ENCODE results near the gene INCENP.

The INCENP gene

GRCh38 chr11:62120001-62120400, 3.8 kb upstream of the INCENP start:
- CTCF ChIA-PET, result interaction anchor here (1.1 to 4.7 kb wide), 2 partner anchors 12 to 172 kb away, joined by 4 to 27 read pairs; no protein-coding TSS in a partner anchor
- TF ChIP-seq ZNF37A (tag by site-specific recombination; IDR thresholded peaks at IDR 0.05) (no peak), ZNF530 (tag by site-specific recombination; IDR thresholded peaks at IDR 0.05; ENCODE audit: low read depth) (no peak), PRDM4 (tag by site-specific recombination; IDR thresholded peaks at IDR 0.05) (no peak), ZNF335 (tag by site-specific recombination; conservative IDR thresholded peaks at IDR 0.05) (no peak)
- POLR2A ChIA-PET, result no interaction called here

GRCh38 chr11:62120431-62120830, 3.4 kb upstream of the INCENP start:
- ChIA-PET POLR2A (no interaction called here), CTCF (interaction anchor here (0.7 to 4.7 kb wide), 4 partner anchors 11 to 173 kb away, joined by 3 to 27 read pairs (median 4); no protein-coding TSS in a partner anchor)
- no peaks in the 10 kb centered on the region for H3K4me1 ChIP-seq (ENCODE audit: control insufficient read depth, insufficient read depth, low read length)
- no peaks in the 10 kb centered on the region for H3K9me3 ChIP-seq (ENCODE audit: control insufficient read depth, insufficient read depth, low read depth, low read length)
- H3K27ac ChIP-seq (ENCODE audit: extremely low read depth, low read depth, low read length), result no peak overlapping the region
- TF ChIP-seq, protein P1, sequence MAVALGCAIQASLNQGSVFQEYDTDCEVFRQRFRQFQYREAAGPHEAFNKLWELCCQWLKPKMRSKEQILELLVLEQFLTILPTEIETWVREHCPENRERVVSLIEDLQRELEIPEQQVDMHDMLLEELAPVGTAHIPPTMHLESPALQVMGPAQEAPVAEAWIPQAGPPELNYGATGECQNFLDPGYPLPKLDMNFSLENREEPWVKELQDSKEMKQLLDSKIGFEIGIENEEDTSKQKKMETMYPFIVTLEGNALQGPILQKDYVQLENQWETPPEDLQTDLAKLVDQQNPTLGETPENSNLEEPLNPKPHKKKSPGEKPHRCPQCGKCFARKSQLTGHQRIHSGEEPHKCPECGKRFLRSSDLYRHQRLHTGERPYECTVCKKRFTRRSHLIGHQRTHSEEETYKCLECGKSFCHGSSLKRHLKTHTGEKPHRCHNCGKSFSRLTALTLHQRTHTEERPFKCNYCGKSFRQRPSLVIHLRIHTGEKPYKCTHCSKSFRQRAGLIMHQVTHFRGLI (tag by site-specific recombination; IDR thresholded peaks at IDR 0.05), result no peak
- TF ChIP-seq KLF17 (tag by site-specific recombination; IDR thresholded peaks at IDR 0.05) (no peak), ZNF211 (tag by site-specific recombination; IDR thresholded peaks at IDR 0.05; ENCODE audit: low read depth) (no peak), ZBTB17 (tag by site-specific recombination; IDR thresholded peaks at IDR 0.05) (no peak), ZNF121 (tag by site-specific recombination; IDR thresholded peaks at IDR 0.05) (no peak), ZNF302 (tag by site-specific recombination; IDR thresholded peaks at IDR 0.05; ENCODE audit: low read depth) (no peak), ZNF48 (tag by site-specific recombination; IDR thresholded peaks at IDR 0.05) (no peak), WT1 (tag by site-specific recombination; IDR thresholded peaks at IDR 0.05) (no peak), ZNF23 (tag by site-specific recombination; IDR thresholded peaks at IDR 0.05; ENCODE audit: borderline replicate concordance) (no peak), ZNF248 (tag by site-specific recombination; IDR thresholded peaks at IDR 0.05) (no peak), SETDB1 (IDR thresholded peaks at IDR 0.05; ENCODE audit: insufficient read length, low read length) (no peak), BCL11B (tag by site-specific recombination; IDR thresholded peaks at IDR 0.05; ENCODE audit: low read depth) (no peak), ZNF155 (tag by site-specific recombination; IDR thresholded peaks at IDR 0.05) (no peak), ZFHX2 (tag by site-specific recombination; conservative IDR thresholded peaks at IDR 0.05) (no peak), ZNF514 (tag by site-specific recombination; IDR thresholded peaks at IDR 0.05) (no peak), ZNF37A (tag by site-specific recombination; IDR thresholded peaks at IDR 0.05) (no peak)
- TF ChIP-seq, protein P2, sequence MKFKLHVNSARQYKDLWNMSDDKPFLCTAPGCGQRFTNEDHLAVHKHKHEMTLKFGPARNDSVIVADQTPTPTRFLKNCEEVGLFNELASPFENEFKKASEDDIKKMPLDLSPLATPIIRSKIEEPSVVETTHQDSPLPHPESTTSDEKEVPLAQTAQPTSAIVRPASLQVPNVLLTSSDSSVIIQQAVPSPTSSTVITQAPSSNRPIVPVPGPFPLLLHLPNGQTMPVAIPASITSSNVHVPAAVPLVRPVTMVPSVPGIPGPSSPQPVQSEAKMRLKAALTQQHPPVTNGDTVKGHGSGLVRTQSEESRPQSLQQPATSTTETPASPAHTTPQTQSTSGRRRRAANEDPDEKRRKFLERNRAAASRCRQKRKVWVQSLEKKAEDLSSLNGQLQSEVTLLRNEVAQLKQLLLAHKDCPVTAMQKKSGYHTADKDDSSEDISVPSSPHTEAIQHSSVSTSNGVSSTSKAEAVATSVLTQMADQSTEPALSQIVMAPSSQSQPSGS (tag by site-specific recombination; IDR thresholded peaks at IDR 0.05; ENCODE audit: low read depth), result no peak
- TF ChIP-seq, protein P3, sequence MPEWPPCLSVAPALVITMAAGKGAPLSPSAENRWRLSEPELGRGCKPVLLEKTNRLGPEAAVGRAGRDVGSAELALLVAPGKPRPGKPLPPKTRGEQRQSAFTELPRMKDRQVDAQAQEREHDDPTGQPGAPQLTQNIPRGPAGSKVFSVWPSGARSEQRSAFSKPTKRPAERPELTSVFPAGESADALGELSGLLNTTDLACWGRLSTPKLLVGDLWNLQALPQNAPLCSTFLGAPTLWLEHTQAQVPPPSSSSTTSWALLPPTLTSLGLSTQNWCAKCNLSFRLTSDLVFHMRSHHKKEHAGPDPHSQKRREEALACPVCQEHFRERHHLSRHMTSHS (tag by site-specific recombination; IDR thresholded peaks at IDR 0.05), result no peak
- TF ChIP-seq, protein P4, sequence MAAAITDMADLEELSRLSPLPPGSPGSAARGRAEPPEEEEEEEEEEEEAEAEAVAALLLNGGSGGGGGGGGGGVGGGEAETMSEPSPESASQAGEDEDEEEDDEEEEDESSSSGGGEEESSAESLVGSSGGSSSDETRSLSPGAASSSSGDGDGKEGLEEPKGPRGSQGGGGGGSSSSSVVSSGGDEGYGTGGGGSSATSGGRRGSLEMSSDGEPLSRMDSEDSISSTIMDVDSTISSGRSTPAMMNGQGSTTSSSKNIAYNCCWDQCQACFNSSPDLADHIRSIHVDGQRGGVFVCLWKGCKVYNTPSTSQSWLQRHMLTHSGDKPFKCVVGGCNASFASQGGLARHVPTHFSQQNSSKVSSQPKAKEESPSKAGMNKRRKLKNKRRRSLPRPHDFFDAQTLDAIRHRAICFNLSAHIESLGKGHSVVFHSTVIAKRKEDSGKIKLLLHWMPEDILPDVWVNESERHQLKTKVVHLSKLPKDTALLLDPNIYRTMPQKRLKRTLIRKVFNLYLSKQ (tag by site-specific recombination; IDR thresholded peaks at IDR 0.05; ENCODE audit: borderline replicate concordance), result no peak
- peaks cover 0 to 3% of the 10 kb centered on the region in 2 experiments; a peak in 1 of 3 replicates for H3K36me3 ChIP-seq (ENCODE audit: control insufficient read depth in 2 of 2, insufficient read depth in 1 of 2, low read length in 2 of 2)
- no peak overlapping the region for H3K4me3 ChIP-seq (ENCODE audit: low read depth, low read length)

More at GRCh38 chr11:62120001-62120400, 3.8 kb upstream of the INCENP start:
- H3K4me3 ChIP-seq (ENCODE audit: low read depth, low read length), result no peak overlapping the region
- H3K27ac ChIP-seq (ENCODE audit: extremely low read depth, low read depth, low read length), result no peak overlapping the region
- H3K36me3 ChIP-seq (ENCODE audit: control insufficient read depth in 2 of 2, insufficient read depth in 1 of 2, low read length in 2 of 2), result peaks cover 0 to 3% of the 10 kb centered on the region in 2 experiments; a peak in 1 of 3 replicates
- H3K9me3 ChIP-seq (ENCODE audit: control insufficient read depth, insufficient read depth, low read depth, low read length), result no peaks in the 10 kb centered on the region
- H3K4me1 ChIP-seq (ENCODE audit: control insufficient read depth, insufficient read depth, low read length), result no peaks in the 10 kb centered on the region
